GM21360 (cell line): ENCODE data around the gene NUDT3.
"Not testable (repeated sequence)": the region's sequence is repeated elsewhere in the genome, so short reads cannot be mapped to it uniquely, and the experiment has no call there.

Experiments
- ATAC-seq: cut with Tn5 transposase; IDR thresholded peaks from one replicate; pipeline ENCODE4 v1.9.1; 2021; ENCODE audit warnings: mild to moderate bottlenecking, moderate library complexity; ENCODE audit not compliant: unreplicated experiment

NUDT3 gene

GRCh38 chr6:34371865-34372264 is 20.6 kb downstream of the NUDT3 start:
- ATAC-seq: not testable (repeated sequence)

GRCh38 chr6:34370361-34370760 is 22.1 kb downstream of the NUDT3 start:
- no peak for ATAC-seq

- ATAC-seq: no peak
These were observed 23.1 kb downstream of the NUDT3 start for GRCh38 chr6:34369385-34369784.

- no peak for ATAC-seq
These were observed 25.9 kb downstream of the NUDT3 start for GRCh38 chr6:34366639-34366921.

- not testable (repeated sequence) for ATAC-seq
These were observed 26.5 kb downstream of the NUDT3 start for GRCh38 chr6:34365781-34366638.

GRCh38 chr6:34363681-34364075 is 28.8 kb downstream of the NUDT3 start:
- not testable (repeated sequence) for ATAC-seq

GRCh38 chr6:34362909-34363680 is 29.4 kb downstream of the NUDT3 start:
- ATAC-seq: no peak

GRCh38 chr6:34362176-34362575 is 30.3 kb downstream of the NUDT3 start:
- ATAC-seq: no peak

GRCh38 chr6:34360556-34360955 is 31.9 kb downstream of the NUDT3 start:
- no peak for ATAC-seq

- ATAC-seq: no peak
These were observed 32.9 kb downstream of the NUDT3 start for GRCh38 chr6:34359418-34360158.

GRCh38 chr6:34358389-34358905 is 34.0 kb downstream of the NUDT3 start:
- no peak for ATAC-seq

- no peak for ATAC-seq
These were observed 34.5 kb downstream of the NUDT3 start for GRCh38 chr6:34357937-34358336.

- ATAC-seq: no peak
These were observed 36.6 kb downstream of the NUDT3 start for GRCh38 chr6:34355889-34356288.

- ATAC-seq: not testable (repeated sequence)
These were observed 38.2 kb downstream of the NUDT3 start for GRCh38 chr6:34354230-34354629.

- not testable (repeated sequence) for ATAC-seq
These were observed 38.9 kb downstream of the NUDT3 start for GRCh38 chr6:34353530-34353929.

GRCh38 chr6:34352305-34352937 is 40.0 kb downstream of the NUDT3 start:
- ATAC-seq: no peak

- ATAC-seq: no peak
These were observed 41.6 kb downstream of the NUDT3 start for GRCh38 chr6:34350934-34351217.

- no peak for ATAC-seq
These were observed 42.1 kb downstream of the NUDT3 start for GRCh38 chr6:34350137-34350933.

- ATAC-seq: no peak
These were observed 43.3 kb downstream of the NUDT3 start for GRCh38 chr6:34349211-34349610.

- no peak for ATAC-seq
These were observed 45.2 kb downstream of the NUDT3 start for GRCh38 chr6:34347303-34347702.
